ENCODE results near the gene PAM16.

The PAM16 gene

DNA sequence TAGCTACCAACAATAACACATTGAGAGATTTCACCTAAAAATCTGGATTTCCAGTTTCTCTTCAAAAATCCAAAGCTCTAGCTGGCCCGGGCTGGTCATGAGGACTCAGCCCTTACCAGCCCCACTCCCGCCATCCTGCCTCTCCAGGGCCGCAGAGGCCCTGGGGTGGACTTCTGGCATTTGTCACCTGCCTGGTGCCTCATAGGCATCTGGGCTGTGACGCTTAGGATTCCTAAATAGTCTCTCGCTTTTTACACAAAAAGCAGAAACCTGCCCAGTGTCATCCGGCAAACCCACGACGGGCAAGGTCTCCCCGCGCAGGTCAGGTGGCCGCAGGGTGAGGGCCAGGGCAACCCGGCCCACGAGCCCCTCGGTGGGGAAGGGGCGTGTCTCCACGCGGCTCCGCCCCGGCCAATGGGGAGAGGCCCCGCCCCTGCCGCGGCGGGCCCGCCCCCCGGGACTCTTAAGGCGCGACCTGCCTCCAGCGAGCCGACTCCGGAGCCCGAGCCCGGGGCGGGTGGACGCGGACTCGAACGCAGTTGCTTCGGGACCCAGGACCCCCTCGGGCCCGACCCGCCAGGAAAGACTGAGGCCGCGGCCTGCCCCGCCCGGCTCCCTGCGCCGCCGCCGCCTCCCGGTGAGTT lies 20.4 kb upstream of the PAM16 start, which contains the start of gene VASN:
TSS of gene VASN (plus strand) at position 492 of the 644 bp plus-strand sequence. CDS start 9,030 bp downstream, outside the sequence.
- DNase-seq (ENCODE audit: low read depth), result peak; percentile 66

DNA sequence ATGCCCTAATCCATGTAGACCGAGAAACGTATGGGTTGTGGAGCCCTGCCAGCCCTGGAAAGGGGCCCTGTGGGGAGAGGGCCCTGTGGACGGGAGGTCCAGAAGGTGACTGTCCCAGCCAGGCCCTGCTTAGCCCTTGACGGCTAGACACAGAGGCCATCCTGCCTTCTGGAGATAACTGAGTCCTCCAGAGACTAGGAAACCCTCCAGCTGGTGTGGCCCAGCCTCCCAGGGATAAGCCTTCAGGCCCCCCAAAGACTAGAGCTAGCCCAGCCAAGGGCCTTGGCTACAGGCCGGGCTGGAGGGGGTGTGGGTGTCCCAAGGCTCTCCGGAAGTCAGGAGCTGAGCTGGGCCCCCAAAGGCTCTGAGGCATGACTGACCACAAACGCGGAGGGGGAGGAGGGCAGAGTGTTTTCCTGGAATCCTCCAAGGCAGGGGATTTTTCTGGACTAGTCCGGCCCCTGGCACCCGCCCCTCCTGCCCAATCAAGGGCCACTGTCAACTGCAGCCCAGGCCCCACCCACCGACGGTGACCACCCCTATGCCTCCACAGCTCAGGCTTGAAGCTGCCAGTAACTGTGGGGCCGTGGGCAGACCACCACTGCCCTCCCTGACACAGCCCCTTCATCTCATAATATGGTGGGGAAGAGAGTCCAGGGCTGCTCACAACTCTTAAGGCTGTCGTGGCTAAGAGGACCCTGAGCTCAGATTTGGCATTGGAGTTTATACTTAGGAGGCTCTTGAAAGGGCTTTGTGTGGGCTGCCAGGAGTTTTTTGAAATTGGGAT lies 19.6 kb upstream of the PAM16 start:
- DNase-seq (ENCODE audit: low read depth), result peak; percentile 90

DNA sequence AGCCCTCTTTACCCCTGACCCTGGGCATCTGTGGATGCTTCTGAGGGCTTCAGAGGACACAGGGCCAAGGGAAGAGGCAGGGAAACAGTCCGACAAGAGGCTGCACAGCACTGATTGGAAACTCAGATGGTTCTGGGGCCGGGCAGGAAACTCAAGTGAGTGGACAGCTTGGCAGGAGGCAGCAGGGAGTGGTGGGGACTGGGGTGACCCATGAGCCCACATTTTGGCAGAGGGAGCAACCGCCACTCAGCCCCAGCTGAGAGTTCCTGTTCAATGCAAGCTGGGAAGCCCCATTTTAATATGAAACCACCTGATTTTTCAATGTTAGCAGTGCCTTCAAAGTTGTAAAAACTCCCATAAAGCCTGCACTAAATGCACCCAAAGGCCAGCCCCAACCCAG lies 19.0 kb upstream of the PAM16 start:
- no peak for DNase-seq (ENCODE audit: low read depth)

DNA sequence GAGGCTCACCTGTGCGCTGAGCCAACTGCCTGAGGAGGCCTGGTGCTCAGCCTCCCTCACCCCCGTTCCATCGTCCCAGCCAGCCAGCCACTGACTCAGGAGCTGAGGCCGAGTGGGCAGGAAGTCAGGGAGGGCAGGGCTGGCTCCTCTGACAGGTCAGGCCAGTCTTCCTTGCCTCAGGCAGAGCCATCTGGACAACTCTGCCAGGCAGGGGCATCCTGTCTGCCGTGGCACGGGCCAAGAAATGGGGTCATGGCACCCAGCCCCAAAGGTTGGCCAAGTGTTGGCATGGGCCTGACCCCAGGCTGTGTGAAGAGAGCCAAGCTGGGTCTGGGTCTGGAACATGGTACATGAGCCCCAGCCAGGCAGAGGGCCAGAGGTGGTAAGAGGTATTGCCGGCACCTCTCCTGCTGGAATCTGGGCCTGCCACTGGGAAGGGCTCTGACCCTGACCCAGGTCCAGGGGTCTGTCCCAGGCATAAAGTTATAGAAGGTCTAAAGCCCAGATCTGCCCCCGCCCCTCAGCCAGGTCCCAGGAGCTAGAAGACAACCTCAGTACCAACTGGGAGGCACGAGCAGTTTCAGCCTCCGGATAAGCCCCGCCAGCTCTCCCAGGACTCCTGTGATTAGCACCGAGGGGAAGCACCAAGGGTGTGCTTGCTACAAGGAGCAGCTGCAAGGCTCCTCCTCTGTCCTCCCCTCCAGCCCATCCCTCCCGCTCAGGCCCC lies 18.0 kb upstream of the PAM16 start:
- DNase-seq (ENCODE audit: low read depth), result peak; percentile 50

DNA sequence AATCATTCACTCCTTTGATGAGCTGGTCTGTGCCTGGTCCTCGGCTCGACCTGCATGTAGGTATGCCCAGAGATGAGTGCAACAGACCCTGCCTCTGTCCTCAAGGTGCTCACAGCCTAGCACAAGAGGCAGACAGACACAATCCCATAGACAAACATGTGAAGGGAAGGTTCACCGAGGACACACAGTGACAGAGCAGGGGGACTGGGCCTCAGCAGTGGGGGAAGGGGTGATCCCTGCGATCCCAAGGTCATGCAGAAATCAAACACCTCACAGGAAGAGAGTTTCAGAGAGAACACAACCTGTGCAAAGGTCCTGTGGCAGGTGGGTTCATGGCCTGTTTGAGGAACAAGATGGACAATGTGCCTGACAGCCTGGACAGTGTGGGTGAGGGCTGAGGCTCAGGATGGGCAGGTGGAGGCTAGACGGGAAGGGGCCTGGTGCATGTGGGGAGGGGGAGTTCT lies 16.3 kb upstream of the PAM16 start:
- DNase-seq (ENCODE audit: low read depth), result no peak

DNA sequence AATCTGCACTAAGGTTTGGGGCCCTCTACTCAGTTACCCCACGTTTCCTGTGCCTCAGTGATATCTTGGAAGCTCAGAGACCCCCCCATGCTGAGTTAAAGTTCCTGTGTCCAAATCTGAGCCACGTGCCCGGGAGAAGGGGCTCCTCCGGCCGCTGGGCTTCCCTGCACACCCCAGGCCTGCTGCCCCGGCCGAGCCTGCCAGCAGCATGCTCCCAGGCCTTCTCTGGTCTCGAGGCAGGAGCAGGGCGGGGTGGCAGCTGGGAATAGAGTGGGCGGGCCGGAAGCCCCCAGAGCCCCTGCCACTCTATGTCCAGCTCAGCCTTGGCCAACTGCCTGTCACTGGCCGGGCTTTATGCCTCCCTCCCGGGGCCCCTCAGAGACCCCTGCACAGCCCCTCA lies 14.9 kb upstream of the PAM16 start:
- no peak for DNase-seq (ENCODE audit: low read depth)

DNA sequence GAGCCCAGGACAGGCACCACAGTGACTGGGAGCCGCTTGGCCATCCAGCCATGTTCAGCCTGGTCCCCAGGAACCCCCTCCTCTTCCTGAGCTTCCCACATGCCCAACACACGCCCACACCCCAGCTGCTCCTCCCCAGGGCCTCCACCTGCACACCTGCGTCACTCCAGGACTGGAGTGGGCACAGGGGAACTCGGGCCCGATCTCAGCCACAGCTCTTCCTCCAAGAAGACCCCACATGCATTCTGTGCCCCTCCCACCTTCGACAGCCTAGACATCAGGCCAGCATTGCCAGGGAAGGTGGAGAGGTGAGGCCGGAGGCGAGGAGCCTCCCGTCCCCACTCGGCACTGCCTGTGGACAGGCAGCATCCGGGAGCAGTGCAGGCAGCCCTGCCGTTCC lies 14.5 kb upstream of the PAM16 start:
- no peak for DNase-seq (ENCODE audit: low read depth)

DNA sequence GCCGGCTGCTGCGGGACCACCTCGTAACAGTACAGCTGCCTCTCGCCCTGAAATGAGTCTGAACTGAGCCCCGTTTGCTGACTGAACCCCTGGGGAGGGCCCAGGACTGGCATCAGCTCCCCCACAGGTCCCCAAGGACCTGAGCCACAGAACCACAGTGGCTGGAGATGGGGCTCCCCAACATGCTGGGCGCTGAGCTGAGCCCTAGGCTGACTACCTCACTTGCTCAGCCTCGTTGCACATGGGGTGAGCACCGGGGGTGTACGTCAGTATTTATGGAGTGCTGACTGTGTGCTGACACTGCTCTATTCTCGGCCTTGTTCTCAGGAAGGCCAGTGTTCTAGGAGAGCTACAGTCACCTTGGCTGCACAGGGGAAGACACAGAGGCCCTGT lies 13.9 kb upstream of the PAM16 start:
- no peak for DNase-seq (ENCODE audit: low read depth)

DNA sequence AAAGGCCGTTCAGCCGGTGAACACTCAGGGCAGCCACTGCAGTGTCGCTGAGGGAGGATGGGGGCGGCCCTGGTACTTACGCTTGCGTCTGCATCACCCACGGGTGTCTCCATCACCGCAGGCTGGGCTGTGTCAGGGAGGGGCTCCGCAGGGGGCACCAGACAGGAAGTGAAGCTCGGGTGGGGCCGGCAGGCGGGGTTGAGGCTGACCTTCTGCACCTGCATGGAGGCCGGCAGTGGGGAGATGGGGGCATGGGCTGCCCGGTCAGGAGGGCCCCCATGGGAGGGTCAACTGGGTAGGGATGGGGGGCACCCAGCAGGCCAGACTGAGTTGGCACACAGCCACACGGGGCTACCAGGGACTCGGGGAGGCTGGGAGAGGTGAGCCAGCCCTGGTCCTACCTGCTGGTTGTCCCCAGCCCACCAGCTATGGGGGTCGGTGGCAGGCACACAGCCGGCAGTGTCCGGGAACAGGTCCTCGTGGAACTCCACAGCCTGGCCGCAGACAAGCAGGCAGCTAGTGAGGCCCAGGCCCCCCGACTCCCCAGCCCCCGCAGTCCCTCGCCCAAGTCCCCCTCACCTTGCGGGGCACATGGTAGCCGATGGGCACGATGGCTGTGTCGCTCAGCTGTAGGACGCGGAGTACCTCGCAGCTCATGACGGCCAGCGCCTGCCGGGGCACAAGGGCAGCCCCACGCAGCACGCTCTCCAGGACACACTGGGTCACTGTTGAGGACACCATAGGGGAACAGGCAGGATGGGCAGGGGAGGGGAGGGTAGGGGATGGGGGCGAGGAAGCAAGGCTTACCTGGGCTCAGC lies 13.3 kb upstream of the PAM16 start:
- no peak for DNase-seq (ENCODE audit: low read depth)

DNA sequence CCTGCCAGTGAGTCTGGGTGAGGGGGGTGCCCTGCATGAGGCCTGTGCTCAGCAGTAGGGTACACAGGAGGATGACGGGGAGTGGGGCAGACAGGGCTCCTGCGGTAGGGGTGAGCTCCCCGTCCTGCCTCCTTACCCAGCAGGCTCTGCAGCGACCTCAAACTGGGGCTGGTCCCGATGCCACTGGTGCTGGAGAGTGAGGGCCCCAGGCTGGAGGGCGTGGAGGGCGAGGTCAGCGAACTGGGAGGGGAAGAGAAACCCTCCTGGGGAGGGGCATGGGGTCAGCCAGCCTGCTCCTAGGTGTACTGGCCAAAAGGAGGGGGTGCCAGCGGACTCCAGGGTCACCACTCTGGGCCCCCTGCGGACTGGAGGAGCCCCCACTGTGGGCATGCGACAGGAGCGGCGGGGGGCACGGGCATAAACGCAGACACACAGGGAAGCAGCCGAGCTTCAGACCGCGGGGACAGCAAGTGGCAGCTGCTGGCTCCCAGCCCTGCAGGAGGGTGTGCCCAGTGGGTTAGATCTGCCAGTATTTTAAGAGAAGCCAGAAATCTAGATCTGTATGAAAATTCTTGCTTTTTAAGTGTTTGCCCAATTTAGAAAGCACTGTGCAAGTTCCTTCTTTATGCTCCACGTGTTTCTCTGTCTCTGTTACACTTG lies 11.5 kb upstream of the PAM16 start:
- no peak for DNase-seq (ENCODE audit: low read depth)

DNA sequence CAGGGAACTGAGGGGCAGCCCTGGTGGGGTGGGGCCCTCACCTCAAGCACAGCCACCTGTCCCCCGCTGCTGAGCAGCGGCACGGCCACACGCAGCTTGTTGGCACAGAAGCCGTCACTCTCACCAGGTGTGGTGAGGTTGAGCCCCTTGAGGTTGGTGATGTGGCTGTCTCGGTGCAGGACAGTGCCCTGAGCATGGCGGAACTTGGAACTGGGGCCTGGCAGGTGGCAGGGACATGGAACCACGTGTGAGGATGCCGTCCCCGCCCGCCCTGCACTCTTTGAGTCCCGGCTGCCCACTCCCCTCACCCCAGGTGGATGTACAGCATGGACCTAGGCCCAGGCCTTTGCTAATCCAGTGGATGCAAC lies 10.8 kb upstream of the PAM16 start:
- no peak for DNase-seq (ENCODE audit: low read depth)

DNA sequence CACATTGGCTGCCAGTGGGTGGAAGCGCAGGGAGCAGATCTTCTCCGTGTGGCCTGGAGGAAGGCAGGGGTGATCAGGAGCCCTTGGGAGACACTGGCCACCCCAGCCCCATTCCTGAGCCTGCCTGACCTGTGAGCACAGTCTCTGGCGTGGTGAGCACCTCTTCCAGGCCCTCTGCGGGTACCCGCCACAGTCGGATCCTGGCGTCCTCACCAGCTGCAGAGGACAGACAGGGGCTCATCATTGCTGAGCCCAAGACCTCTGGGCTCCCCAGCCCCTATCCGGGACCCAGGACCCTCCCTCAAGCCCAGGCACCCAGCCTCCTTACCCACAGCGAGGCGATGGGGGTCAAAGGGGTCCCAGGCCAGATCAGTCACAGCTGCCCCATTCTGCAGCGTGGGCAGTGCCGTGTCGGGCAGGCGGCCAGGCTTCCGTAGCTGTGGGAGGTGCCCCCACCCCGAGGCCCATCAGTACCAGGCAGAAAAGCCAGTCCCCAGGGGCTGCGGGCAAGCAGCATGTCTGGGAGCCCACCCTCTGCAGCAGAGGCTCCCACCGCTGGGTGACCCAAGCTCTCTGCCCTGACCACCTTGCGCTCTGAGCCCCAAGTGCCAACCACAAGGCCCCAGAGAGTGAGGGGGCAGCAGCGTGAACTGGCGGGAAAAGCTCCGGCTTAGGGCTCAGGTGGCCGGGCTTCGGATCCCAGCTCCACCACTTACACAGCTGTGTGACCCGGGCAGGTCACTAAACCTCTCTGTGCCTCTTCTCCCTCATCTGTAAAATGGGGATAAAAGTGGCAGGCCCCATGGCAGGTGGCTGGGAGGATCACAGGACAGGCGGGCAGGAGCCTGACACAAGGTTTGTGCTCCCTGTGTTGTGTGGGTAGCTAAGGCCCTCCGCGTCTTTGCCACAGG lies 10.2 kb upstream of the PAM16 start:
- no peak for DNase-seq (ENCODE audit: low read depth)

DNA sequence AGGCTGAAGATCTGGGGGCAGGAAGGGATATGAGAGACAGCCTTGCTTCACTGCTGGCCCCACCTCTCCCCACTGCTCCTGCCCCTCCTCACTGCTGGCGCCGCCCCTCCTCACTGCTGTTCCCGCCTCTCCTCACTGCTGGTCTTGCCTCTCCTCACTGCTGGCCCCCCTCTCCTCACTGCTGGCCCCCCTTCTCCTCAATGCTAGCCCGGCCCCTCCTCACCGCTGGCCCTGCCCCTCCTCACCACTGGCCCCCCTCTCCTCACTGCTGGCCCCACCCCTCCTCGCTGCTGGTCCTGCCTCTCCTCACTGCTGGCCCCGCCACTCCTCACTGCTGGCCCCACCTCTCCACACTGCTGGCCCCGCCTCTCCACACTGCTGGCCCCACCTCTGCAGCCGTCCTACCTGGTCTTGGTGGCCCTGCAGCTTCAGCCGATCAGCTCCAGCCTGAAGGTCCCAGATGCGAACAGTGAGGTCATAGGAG lies 9.5 kb upstream of the PAM16 start:
- peak; percentile 35 for DNase-seq (ENCODE audit: low read depth)

DNA sequence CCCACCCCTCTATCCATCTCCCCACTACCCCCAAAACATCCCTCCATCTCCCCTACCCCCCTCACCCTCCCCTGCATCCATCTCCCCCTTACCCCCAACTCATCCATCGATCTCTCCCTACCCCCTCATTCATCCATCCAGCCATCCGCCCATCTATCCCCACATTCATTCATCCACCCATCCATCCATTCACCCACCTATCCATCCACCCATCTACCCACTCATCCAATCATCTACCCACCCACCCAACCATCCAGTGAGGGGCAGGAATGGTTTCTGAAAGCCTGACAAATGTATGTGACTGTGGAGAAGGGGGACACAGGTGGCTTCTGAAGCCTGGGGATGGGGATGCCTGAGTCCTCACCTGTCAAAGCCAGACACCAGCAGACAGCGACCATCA lies 8.8 kb upstream of the PAM16 start:
- DNase-seq (ENCODE audit: low read depth), result no peak

DNA sequence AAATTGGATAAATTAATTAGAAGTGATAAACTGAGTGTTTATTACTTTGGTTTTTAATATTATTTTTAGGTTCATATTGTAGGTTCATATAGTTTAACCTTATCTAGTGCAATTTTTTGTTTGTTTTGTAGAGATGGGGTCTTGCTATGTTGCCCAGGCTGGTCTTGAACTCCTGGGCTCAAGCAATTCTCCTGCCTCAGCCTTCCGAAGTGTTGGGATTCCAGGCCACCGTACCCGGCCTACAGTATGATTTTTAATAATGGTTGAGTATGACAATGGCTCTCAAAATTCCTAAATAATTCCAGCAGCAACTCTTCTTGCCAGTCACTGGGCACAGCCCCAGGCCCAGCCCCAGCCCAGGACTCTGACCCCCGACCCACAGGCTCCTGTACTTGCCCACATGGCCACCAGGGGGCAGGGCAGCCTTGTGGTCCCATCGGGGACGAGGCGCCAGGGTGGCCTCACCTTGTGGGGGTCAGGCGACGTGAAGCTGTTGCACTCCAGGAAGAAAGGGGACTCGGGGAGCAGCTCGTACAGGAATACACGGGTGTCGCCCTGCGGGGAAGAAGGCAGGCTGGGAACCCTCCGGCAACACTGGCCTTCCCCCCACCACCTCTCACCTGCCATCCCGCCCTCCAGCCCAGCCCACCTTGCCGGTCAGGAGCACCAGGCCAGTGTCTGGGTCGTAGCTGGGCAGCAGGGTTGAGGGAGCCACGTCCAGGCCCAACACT lies 7.9 kb upstream of the PAM16 start:
- no peak for DNase-seq (ENCODE audit: low read depth)

DNA sequence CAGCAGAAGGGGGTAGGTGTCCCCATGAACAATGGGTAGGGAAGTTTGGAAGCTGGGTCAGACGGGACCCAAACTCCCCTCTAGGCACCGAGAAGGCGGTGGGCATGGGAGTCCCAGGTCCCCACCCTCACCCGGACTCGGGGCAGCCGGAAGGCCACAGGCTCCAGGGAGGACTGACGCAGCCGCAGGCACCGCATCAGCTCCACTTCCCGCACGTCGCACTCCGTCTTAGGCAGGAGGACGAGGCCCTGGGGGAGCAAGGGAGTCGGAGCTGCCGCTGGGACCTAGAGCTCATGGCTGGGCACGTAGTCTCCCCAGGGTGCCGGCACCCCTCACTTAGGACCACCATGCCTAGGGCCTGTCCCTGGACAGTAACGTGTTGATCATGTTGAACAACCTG lies 7.1 kb upstream of the PAM16 start:
- no peak for DNase-seq (ENCODE audit: low read depth)

DNA sequence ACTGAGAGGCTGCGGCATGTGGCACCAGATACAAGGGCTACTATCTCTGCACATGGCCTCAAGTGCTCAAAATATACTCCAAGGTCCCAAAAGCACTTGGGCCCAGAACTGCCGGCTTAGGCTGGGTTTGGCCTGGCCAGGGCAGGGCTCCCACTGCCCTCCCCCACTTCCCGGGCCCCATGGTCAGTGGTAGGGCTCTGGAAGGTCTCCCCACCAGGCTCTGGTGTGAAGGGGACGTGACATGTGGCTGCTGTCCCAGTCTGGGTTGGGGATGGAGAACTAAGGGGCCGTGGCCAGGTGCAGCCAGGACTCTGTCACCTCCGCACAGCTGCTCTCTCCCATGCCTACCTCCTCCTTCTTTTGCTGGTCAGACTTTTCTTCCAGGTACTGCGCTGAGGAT lies 5.7 kb upstream of the PAM16 start:
- DNase-seq (ENCODE audit: low read depth), result no peak

DNA sequence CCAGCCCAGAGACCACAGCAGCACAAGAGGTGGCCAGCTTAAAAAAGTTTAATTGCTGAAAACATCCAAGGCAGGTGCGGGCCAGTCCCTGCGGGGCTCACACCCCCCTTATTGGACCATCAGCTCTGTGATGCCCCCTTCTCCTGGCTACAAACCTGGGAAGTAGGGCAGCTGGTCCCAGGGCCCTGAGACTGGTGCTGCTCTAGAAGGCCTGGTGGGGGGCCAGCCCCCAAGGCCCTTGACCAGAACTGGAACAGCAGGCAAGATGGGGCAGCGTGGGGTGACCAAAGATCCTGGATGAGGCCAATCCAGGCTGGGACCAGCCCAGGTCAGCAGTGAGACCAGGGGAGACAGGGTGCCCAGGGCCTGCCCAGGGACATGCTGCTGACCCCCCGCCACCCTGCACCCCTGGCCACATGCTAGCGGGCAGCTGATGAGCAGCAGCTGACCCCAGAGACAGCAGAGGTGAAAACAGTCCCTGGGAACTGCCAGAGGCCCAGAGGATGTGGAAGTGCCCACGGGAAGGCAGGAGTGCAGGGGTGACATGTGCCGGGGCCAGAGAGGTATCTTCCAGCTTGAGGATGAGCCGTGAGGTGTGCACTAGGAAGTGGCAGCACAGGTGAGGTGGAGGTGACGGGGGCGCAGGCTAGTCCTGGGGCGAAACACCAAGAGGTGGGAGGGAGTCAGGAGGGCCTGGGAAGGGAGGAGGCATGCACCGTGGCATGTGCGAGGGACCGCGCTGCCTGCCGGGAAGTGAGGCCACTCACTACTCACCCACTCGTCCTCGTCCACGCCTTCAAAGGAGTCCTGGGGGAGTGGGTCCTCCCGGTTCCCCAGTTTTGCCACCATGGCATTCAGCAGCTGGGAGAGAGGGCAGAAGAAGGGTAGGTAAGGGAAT lies 3.6 kb upstream of the PAM16 start:
- DNase-seq (ENCODE audit: low read depth), result no peak

DNA sequence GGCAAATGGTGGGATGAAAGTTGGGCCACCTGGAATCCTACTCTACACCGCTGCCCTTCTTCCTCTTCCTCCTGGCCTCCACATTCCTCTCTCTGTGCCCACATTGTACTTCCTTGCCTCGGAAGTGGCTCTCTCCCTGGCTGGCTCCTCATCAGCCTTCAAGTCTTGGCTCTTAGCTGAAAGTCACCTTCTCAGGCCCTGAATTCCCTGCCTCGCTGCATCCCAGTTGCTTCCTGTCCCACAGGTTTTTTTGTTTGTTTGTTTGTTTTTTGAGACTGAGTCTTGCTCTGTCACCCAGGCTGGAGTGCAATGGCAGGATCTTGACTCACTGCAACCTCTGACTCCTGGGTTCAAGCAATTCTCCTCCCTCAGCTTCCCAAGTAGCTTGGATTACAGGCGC lies 2.6 kb upstream of the PAM16 start:
- DNase-seq (ENCODE audit: low read depth), result no peak

Data from amniotic epithelial cell (primary cell).